SKM-1 treated with dmso at 0.1 percent for 144 hours (cell line): ENCODE measurements around the gene TWNK.

Experiments
- DNase-seq: peaks from one replicate; lab custom pipeline; 2025; ENCODE audit not compliant: unreplicated experiment; lab: John Stamatoyannopoulos, UW

Gene TWNK

GRCh38 chr10:100986952-100987684 lies at the start of gene TWNK, which contains the start of gene MRPL43:
TWNK (plus strand) TSS chr10:100987543; CDS start chr10:100988211, 668 bp downstream.
MRPL43 (minus strand) TSS chr10:100987497; CDS start chr10:100987443, 54 bp downstream.
- DNase-seq, result peak; percentile 55

- no peak for DNase-seq
Measured at GRCh38 chr10:100939763-100940344, 47.5 kb upstream of the TWNK start.

- DNase-seq, result no peak
Measured at GRCh38 chr10:100942229-100942628, 45.1 kb upstream of the TWNK start.

GRCh38 chr10:100943508-100943907 lies 43.8 kb upstream of the TWNK start:
- DNase-seq, result no peak

GRCh38 chr10:100945754-100946153 lies 41.6 kb upstream of the TWNK start:
- DNase-seq, result no peak

GRCh38 chr10:100948916-100949315 lies 38.4 kb upstream of the TWNK start:
- no peak for DNase-seq

- DNase-seq, result no peak
Measured at GRCh38 chr10:100960251-100960650, 27.1 kb upstream of the TWNK start.

- DNase-seq, result no peak
Measured at GRCh38 chr10:100962351-100963080, 24.8 kb upstream of the TWNK start.

- no peak for DNase-seq
Measured at GRCh38 chr10:100963826-100964225, 23.5 kb upstream of the TWNK start.

GRCh38 chr10:100965820-100966219 lies 21.5 kb upstream of the TWNK start:
- DNase-seq, result no peak

GRCh38 chr10:100966887-100967286 lies 20.5 kb upstream of the TWNK start:
- no peak for DNase-seq

- no peak for DNase-seq
Measured at GRCh38 chr10:100967332-100967731, 20.0 kb upstream of the TWNK start.

GRCh38 chr10:100968062-100968736 lies 19.1 kb upstream of the TWNK start:
- no peak for DNase-seq

- no peak for DNase-seq
Measured at GRCh38 chr10:100968863-100969186, 18.5 kb upstream of the TWNK start.

GRCh38 chr10:100969187-100970075 lies 17.9 kb upstream of the TWNK start, which contains the start of gene SEMA4G:
SEMA4G (plus strand) TSS chr10:100969504; CDS start chr10:100972913, 3,409 bp downstream.
- DNase-seq, result peak; percentile 28

GRCh38 chr10:100970076-100970913 lies 17.0 kb upstream of the TWNK start:
- DNase-seq, result no peak

GRCh38 chr10:100970914-100971811 lies 16.2 kb upstream of the TWNK start:
- no peak for DNase-seq

- no peak for DNase-seq
Measured at GRCh38 chr10:100972115-100972903, 15.0 kb upstream of the TWNK start.
